A673 (cell line): Measurements from ENCODE around the gene CCDC201.

Experiments used
- EZH2 ChIP-seq: fragments of 200-600 bp; sonication (generic); IDR thresholded peaks from 2 replicates; pipeline ENCODE4 v1.6.1; 2017; ENCODE audit warnings: borderline replicate concordance, low read depth, mild to moderate bottlenecking, mixed read lengths, antibody characterized with exemption, low read length; ENCODE audit not compliant: poor library complexity, severe bottlenecking
- TF ChIP-seq, protein P1 (sequence below): fragments of 300-800, 200-600 bp; sonication (generic); conservative IDR thresholded peaks from 2 replicates; pipeline ENCODE4 v1.5.1; 2017; ENCODE audit warnings: low read depth, mild to moderate bottlenecking, antibody characterized with exemption, low read length, moderate library complexity, mixed read lengths

DNA sequence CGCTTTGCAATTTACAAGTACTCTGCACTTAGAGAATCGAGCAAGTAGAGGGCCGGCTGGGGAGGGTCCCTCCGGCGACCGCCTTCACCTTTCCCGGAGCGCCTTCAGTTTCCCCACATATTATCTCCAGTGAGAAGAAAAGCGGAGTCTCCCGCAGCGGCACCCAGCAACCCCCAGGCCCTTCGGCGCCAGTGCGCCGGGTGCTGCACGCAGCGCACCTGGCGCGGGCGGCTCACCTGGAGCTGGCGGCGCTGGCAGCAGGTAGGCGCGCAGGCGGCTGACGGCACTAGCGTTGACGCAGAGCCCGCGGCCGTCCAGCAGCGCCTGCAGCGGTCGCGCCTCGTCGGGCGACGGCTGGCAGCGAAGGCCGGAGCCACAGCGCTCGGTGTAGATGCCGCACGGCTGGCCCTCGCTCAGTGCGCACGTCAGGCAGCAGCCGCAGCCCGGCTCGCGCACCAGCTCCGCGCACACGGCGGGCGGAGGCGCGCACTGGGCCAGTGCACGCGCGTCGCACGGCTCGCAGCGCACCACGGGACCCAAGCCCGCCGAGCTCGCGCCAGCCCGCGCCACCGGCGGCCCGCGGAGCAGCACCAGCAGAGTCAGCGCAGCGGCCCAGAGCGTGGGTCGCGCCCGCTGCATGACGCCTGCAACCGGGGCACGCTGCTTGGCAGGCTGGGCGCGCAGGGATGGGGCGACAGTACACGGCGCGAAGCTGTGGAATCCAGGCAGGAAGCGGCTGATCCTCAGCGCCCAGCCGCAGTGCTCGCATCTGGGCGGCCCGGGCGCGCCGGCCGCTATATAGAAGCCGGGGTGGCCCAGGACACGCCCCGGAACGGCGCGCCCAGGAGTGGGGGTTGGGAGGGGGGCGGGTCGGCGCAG lies 47.9 kb upstream of the CCDC201 start, which contains the start of gene IGFBP3:
- TF ChIP-seq EZH2 = peak; percentile 91
- TF ChIP-seq, protein P1, sequence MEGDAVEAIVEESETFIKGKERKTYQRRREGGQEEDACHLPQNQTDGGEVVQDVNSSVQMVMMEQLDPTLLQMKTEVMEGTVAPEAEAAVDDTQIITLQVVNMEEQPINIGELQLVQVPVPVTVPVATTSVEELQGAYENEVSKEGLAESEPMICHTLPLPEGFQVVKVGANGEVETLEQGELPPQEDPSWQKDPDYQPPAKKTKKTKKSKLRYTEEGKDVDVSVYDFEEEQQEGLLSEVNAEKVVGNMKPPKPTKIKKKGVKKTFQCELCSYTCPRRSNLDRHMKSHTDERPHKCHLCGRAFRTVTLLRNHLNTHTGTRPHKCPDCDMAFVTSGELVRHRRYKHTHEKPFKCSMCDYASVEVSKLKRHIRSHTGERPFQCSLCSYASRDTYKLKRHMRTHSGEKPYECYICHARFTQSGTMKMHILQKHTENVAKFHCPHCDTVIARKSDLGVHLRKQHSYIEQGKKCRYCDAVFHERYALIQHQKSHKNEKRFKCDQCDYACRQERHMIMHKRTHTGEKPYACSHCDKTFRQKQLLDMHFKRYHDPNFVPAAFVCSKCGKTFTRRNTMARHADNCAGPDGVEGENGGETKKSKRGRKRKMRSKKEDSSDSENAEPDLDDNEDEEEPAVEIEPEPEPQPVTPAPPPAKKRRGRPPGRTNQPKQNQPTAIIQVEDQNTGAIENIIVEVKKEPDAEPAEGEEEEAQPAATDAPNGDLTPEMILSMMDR = no peak
